IMR-90 (cell line): ENCODE measurements around the gene BMX. TPM values are rescaled to one million over a fixed set of nuclear protein-coding genes. Genes with fewer than 3 reads are reported as not detected.

Source experiments
- ATAC-seq: fragments of 200-7000 bp; cut with Tn5 transposase; 2 replicates; pipeline ENCODE4 v1.9.1; 2020; ENCODE audit warnings: low read depth, mild to moderate bottlenecking, moderate library complexity
- BruUV-seq: library from RNA; stranded (reverse); fragments of 400-500 nt; replicated peaks from 2 replicates; lab custom pipeline; 2021; lab: Mats Ljungman, UMichigan
- CTCF ChIA-PET: fragments of 300-600 bp; formaldehyde crosslinking; extraction: SDS; loops from one replicate; lab custom pipeline; 2021; ENCODE audit warnings: antibody characterized with exemption; lab: Yijun Ruan, JAX
- POLR2A ChIA-PET: fragments of 300-600 bp; sonication (Branson Sonifier 250); formaldehyde crosslinking; loops from one replicate; lab custom pipeline; 2022; ENCODE audit warnings: antibody characterized with exemption; ENCODE audit not compliant: unreplicated experiment; lab: Charles Lee
- DNase-seq: peaks from one replicate; pipeline ENCODE4 v3.0.0; 2013
- H2AFZ ChIP-seq: replicated peaks from 2 replicates; pipeline ENCODE3; 2013; ENCODE audit warnings: low read length, mild to moderate bottlenecking; ENCODE audit not compliant: poor library complexity
- H2AK5ac ChIP-seq: 2 replicates; pipeline ENCODE4 v1.6.1; 2013; ENCODE audit warnings: low read depth, low read length, inconsistent platforms
- H2AK9ac ChIP-seq: replicated peaks from 2 replicates; pipeline ENCODE3; 2013; ENCODE audit warnings: mild to moderate bottlenecking, low read depth, low read length, moderate library complexity; ENCODE audit not compliant: poor library complexity
- H2BK120ac ChIP-seq: 2 replicates; pipeline ENCODE4 v1.6.1; 2013; ENCODE audit warnings: low read depth, low read length, inconsistent platforms
- H2BK15ac ChIP-seq: 3 replicates; pipeline ENCODE4 v1.6.1; 2013; ENCODE audit warnings: low read depth, low read length, inconsistent platforms
- H2BK20ac ChIP-seq: 2 replicates; pipeline ENCODE4 v1.6.1; 2013; ENCODE audit warnings: low read depth, mild to moderate bottlenecking, inconsistent platforms, low read length, moderate library complexity
- H2BK5ac ChIP-seq: 2 replicates; pipeline ENCODE4 v1.6.1; 2013; ENCODE audit warnings: mild to moderate bottlenecking, low read depth, low read length, inconsistent platforms; ENCODE audit not compliant: poor library complexity, severe bottlenecking
- H3K14ac ChIP-seq: replicated peaks from 2 replicates; pipeline ENCODE4 v1.6.1; 2013; ENCODE audit warnings: low read depth, low read length, inconsistent platforms
- H3K18ac ChIP-seq: 2 replicates; pipeline ENCODE4 v1.6.1; 2013; ENCODE audit warnings: low read depth, low read length, control low read depth
- H3K23ac ChIP-seq: 2 replicates; pipeline ENCODE4 v1.6.1; 2013; ENCODE audit warnings: low read depth, low read length, inconsistent platforms
- H3K27ac ChIP-seq: 2 replicates; pipeline ENCODE4 v1.5.1; 2013; ENCODE audit warnings: mild to moderate bottlenecking, control low read depth, low read length; ENCODE audit not compliant: insufficient read depth
- H3K27me3 ChIP-seq: 2 replicates; pipeline ENCODE4 v1.6.1; 2013; ENCODE audit warnings: low read length; ENCODE audit not compliant: control insufficient read depth, insufficient read depth
- H3K36me3 ChIP-seq: 2 replicates; pipeline ENCODE4 v1.6.1; 2013; ENCODE audit warnings: low read length, mixed read lengths; ENCODE audit not compliant: control insufficient read depth, insufficient read depth
- H3K4ac ChIP-seq: 2 replicates; pipeline ENCODE4 v1.6.1; 2013; ENCODE audit warnings: low read depth, low read length, inconsistent platforms
- H3K4me1 ChIP-seq: 2 replicates; pipeline ENCODE4 v1.6.1; 2013; ENCODE audit warnings: low read length, mixed read lengths; ENCODE audit not compliant: control insufficient read depth, insufficient read depth
- H3K4me2 ChIP-seq: 2 replicates; pipeline ENCODE4 v1.6.1; 2013; ENCODE audit warnings: low read depth, mild to moderate bottlenecking, control low read depth, low read length, moderate library complexity
- H3K4me3 ChIP-seq: 2 replicates; pipeline ENCODE4 v1.5.1; 2013; ENCODE audit warnings: low read depth, mild to moderate bottlenecking, control low read depth, low read length, moderate library complexity; ENCODE audit not compliant: insufficient read depth
- H3K56ac ChIP-seq: 2 replicates; pipeline ENCODE4 v1.6.1; 2013; ENCODE audit warnings: low read length, inconsistent platforms; ENCODE audit not compliant: insufficient read depth; ENCODE audit errors: extremely low read depth
- H3K79me1 ChIP-seq, 2 experiments: 2 replicates each; pipeline ENCODE4 v1.6.1; 2013; ENCODE audit warnings: low read length in 2 of 2, inconsistent platforms in 1 of 2, low read depth in 1 of 2
- H3K9ac ChIP-seq: 2 replicates; pipeline ENCODE4 v1.6.1; 2013; ENCODE audit warnings: low read depth, low read length, control low read depth
- H3K9me1 ChIP-seq: 2 replicates; pipeline ENCODE4 v1.6.1; 2013; ENCODE audit warnings: low read length, inconsistent platforms; ENCODE audit not compliant: insufficient read depth
- H3K9me3 ChIP-seq: 2 replicates; pipeline ENCODE4 v1.6.1; 2013; ENCODE audit warnings: low read length; ENCODE audit not compliant: control insufficient read depth, insufficient read depth
- H4K20me1 ChIP-seq: 2 replicates; pipeline ENCODE4 v1.6.1; 2013; ENCODE audit warnings: low read length, inconsistent platforms; ENCODE audit not compliant: insufficient read depth
- H4K5ac ChIP-seq: 2 replicates; pipeline ENCODE4 v1.6.1; 2013; ENCODE audit warnings: mild to moderate bottlenecking, low read depth, low read length, control low read depth
- H4K8ac ChIP-seq, 2 experiments: 2 replicates each; pipeline ENCODE4 v1.6.1; 2013; ENCODE audit warnings: low read depth in 2 of 2, low read length in 2 of 2, control low read depth in 1 of 2, inconsistent platforms in 1 of 2
- H4K91ac ChIP-seq: 2 replicates; pipeline ENCODE4 v1.6.1; 2013; ENCODE audit warnings: low read depth, low read length, inconsistent platforms; ENCODE audit not compliant: insufficient read depth
- BHLHE40 ChIP-seq: fragments of 150-350 bp; IDR thresholded peaks from 2 replicates; pipeline ENCODE4 v1.6.1; 2016; ENCODE audit warnings: mild to moderate bottlenecking, low read depth, low read length
- FOS ChIP-seq: fragments of 150-350 bp; IDR thresholded peaks from 2 replicates; pipeline ENCODE4 v1.6.1; 2016; ENCODE audit warnings: low read depth, low read length
- MAZ ChIP-seq: IDR thresholded peaks from 2 replicates; pipeline ENCODE4 v1.6.1; 2012; ENCODE audit warnings: low read depth, mild to moderate bottlenecking, low read length, improper control_type of control experiment, moderate library complexity, borderline replicate concordance
- NFE2L2 ChIP-seq: fragments of 150-350 bp; IDR thresholded peaks from 2 replicates; pipeline ENCODE4 v1.6.1; 2016; ENCODE audit warnings: low read depth, mild to moderate bottlenecking, low read length
- RAD21 ChIP-seq: IDR thresholded peaks from 2 replicates; pipeline ENCODE4 v1.6.1; 2012; ENCODE audit warnings: low read length, improper control_type of control experiment
- RCOR1 ChIP-seq: IDR thresholded peaks from 2 replicates; pipeline ENCODE4 v1.6.1; 2012; ENCODE audit warnings: mild to moderate bottlenecking, low read length, improper control_type of control experiment; ENCODE audit not compliant: insufficient replicate concordance
- RFX5 ChIP-seq: IDR thresholded peaks from 2 replicates; pipeline ENCODE4 v1.8.0; 2012; ENCODE audit warnings: low read depth, mild to moderate bottlenecking, low read length, moderate library complexity
- SMC3 ChIP-seq: fragments of 150-350 bp; IDR thresholded peaks from 2 replicates; pipeline ENCODE4 v1.6.1; 2016; ENCODE audit warnings: low read depth, mild to moderate bottlenecking, antibody characterized with exemption, low read length, moderate library complexity
- USF2 ChIP-seq: fragments of 150-350 bp; IDR thresholded peaks from 2 replicates; pipeline ENCODE4 v1.6.1; 2017; ENCODE audit warnings: mild to moderate bottlenecking, antibody characterized with exemption, low read length, low read depth
- WGBS, 2 experiments: methylation state at CpG; one replicate each; pipeline versions ENCODE4 v1.1.5 to v1.1.7; 2013; ENCODE audit warnings: missing lambda C conversion rate in 2 of 2; ENCODE audit not compliant: insufficient read length in 1 of 2; ENCODE audit errors: extremely low coverage in 2 of 2; 5-methylcytosine and 5-hydroxymethylcytosine counted together
- dilution Hi-C: fragments of 300-500 bp; cut with HindIII; formaldehyde crosslinking; loops from one replicate; pipeline ENCODE4 v1.14.3; 2018; ENCODE audit warnings: low sequenced_read_pairs; ENCODE audit not compliant: unreplicated experiment
- in situ Hi-C: fragments of 300-500 bp; cut with MboI; formaldehyde crosslinking; loops from 3 replicates; pipeline ENCODE4 v1.14.3; 2019; ENCODE audit warnings: low sequenced_read_pairs, inconsistent platforms, mixed read lengths
- intact Hi-C: fragments of 100-400 bp; cut with micrococcal nuclease; formaldehyde crosslinking; loops from 2 replicates; pipeline ENCODE4 v1.10.0; 2022
- polyA plus RNA-seq, 3 experiments: library from polyadenylated mRNA; depleted of rRNA; stranded (reverse); fragments of >200 nt; gene quantifications; 2 replicates each; pipeline ENCODE4 v1.2.3, GENCODE V29; 2012; ENCODE audit warnings: low replicate concordance in 1 of 3
- total RNA-seq: library from RNA; depleted of rRNA; stranded (reverse); fragments of >200 nt; gene quantifications from 2 replicates; pipeline ENCODE4 v1.2.3, GENCODE V29; 2012

BMX gene
- total and polyA plus RNA-seq, 2 of the 4 experiments (the other 2 are of a cell fraction), result not detected

GRCh38 chrX:15451913-15452312 is 48.7 kb upstream of the BMX start:
- H2BK5ac ChIP-seq, result no peak overlapping the region
- no peak overlapping the region for H4K91ac ChIP-seq
- no peaks in the 10 kb centered on the region for H3K36me3 ChIP-seq
- DNase-seq (peak; percentile 21), ATAC-seq (no peak)
- H2BK120ac ChIP-seq, result no peak overlapping the region
- no peak overlapping the region for H3K23ac ChIP-seq
- WGBS, 2 experiments, result 33% methylated on average over 1 of the region's 1 CpG; no CpG with 5 or more reads in 1 of the 2 experiments
- no peak overlapping the region for H2AK9ac ChIP-seq
- H3K4me1 ChIP-seq, result peaks cover 5% of the 10 kb centered on the region
- no peak overlapping the region for H3K56ac ChIP-seq
- no peak overlapping the region; the same call in 1 of the 2 replicates for H3K14ac ChIP-seq
- TF ChIP-seq NFE2L2, result no peak
- no peak for TF ChIP-seq SMC3
- no peak for TF ChIP-seq RAD21
- no peak for TF ChIP-seq RCOR1
- TF ChIP-seq RFX5, result no peak
- no peak for TF ChIP-seq USF2
- no peak for TF ChIP-seq MAZ
- no peak for TF ChIP-seq BHLHE40
- TF ChIP-seq FOS, result no peak
- no peak overlapping the region for H3K4ac ChIP-seq
- no peak overlapping the region for H3K9ac ChIP-seq
- H4K8ac ChIP-seq, result no peak overlapping the region
- dilution Hi-C loops, result no loop called here
- no peak overlapping the region for H2AFZ ChIP-seq
- H4K20me1 ChIP-seq, result no peaks in the 10 kb centered on the region
- H2BK15ac ChIP-seq, result no peak overlapping the region
- no peak overlapping the region for H3K4me3 ChIP-seq
- in situ Hi-C loops, result no loop called here
- H2BK20ac ChIP-seq, result no peak overlapping the region
- H4K5ac ChIP-seq, result no peak overlapping the region
- intact Hi-C loops, result no loop called here
- H3K9me1 ChIP-seq, result no peaks in the 10 kb centered on the region
- peaks cover 2% of the 10 kb centered on the region; the same call in 1 of the 2 replicates for H3K27me3 ChIP-seq
- ChIA-PET CTCF (no interaction called here), POLR2A (no interaction called here)
- no peaks in the 10 kb centered on the region for H3K9me3 ChIP-seq
- H2AK5ac ChIP-seq, result no peak overlapping the region
- no peaks in the 10 kb centered on the region for H3K79me1 ChIP-seq
- no TSS peak for BruUV-seq
- H3K18ac ChIP-seq, result no peak overlapping the region
- no peak overlapping the region for H3K4me2 ChIP-seq
- no peak overlapping the region for H3K27ac ChIP-seq
